GM18526 (cell line): ENCODE data around the gene PDIA5.
A peak's percentile ranks its signal among the peaks of the same experiment; 100 is the strongest.

Experiments
- POLR2A ChIP-seq: IDR thresholded peaks from 3 replicates; pipeline ENCODE4 v1.6.1; 2011; ENCODE audit not compliant: insufficient read length; ENCODE audit errors: extremely low read depth

The PDIA5 gene

DNA sequence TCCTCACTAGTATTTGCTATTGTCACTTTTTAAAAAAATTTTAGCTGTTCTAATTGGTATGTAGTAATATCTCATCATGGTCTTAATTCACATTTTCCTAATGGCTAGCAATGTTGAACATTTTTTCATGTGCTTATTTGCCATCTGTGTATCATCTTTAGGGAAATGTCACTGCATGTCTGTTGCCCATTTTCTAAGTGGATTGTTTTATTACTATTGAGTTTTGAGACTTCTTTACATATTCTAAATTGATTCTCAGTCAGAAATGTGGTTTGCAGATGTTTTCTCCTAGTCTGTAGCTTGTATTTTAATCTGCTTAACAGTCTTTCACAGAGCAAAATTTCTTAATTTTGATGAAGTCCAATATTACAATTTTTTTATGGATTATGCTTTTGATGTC, 101.3 kb downstream of the PDIA5 start:
- TF ChIP-seq POLR2A, result no peak

DNA sequence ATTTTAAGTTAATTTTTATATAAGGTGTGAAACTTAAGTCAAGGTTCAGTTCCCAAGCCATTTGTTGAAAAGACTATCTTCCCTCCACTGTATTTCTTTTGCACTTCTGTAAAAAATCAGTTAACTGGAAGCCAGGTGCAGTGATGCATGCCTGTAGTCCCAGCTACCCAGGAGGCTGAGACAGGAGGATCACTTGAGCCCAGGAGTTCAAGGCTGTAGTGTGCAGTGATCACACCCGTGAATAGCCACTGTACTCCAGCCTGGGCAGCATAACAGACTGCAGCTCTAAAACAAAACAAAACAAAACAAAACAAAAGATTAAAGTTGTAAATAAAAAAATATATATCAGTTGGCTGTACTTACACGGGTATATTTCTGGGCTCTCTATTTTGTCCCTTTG, 101.8 kb downstream of the PDIA5 start:
- no peak for TF ChIP-seq POLR2A

DNA sequence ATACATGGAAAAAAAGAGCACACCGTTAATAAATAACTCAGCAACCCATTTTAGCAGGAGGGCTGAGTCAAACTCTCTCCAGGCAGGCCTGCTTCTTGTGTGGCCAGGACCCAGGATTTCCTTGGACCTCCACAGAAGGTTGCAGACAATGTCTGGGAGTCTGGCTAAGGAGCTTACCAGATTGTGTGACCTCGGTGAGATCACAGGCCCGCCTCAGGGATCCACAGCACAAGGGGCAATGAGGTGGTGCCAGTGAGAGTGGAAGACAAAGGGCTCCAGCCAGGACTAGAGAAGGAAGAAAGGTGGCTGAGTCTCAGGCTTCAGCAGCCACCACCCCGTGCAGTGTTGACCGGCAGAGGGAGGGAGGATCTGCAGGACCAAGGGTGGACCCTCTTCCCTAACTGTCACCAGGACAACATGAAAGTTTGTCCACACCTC, 102.7 kb downstream of the PDIA5 start:
- no peak for TF ChIP-seq POLR2A

DNA sequence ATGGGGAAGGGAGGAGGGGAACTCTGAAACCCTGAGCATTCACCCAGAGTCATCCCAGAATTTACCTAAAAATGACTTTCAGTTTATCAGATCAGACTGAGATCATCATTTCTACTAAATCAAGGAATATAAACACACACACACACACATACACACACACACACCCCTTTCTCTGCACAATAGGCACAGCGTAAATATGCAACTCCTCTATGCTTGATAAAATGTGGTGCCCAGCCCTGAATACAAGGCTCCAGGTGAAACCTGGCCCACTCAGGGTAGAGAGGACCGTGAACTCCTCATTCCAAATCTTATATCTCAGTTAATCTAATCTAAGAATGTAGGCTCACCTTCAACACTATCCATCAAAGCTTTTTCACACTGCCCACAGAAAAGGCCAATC, 103.1 kb downstream of the PDIA5 start:
- TF ChIP-seq POLR2A, result no peak

DNA sequence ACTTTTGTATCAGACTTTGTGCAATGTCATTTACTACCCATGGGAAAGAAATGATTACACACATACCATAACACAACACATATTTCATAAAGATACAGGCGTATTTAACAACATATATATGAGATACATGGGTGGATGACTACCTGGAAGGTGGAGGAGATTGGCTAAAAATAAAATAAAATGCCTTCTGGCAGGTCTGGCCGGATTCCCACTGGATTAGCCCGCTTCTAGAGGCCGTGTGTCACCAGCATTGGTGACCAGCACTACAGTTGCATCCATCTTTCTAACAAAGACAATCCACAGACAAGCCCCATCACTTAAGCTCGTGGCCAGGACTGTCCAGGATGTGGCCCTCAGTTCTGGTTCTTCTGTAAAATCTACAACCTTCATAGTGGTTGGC, 114.0 kb downstream of the PDIA5 start:
- no peak for TF ChIP-seq POLR2A

DNA sequence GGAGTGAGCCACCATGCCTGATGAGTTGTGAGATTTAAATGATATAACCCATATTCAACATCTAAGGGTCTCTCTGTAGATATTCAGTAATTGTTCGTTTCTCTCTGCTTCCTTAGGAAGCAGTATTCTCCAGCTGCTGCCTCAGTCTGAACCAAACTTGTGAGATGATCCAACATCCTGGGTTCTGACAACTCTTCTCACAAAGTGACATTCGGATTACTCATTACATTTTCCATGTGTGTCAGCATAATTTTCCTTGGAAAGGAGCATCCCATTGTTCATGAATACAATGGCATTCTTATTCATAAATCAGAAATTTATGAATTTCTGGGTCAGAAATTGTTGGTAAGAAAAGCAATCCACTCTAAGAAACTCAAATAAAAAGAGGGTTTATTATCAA, 119.9 kb downstream of the PDIA5 start:
- TF ChIP-seq POLR2A, result no peak

DNA sequence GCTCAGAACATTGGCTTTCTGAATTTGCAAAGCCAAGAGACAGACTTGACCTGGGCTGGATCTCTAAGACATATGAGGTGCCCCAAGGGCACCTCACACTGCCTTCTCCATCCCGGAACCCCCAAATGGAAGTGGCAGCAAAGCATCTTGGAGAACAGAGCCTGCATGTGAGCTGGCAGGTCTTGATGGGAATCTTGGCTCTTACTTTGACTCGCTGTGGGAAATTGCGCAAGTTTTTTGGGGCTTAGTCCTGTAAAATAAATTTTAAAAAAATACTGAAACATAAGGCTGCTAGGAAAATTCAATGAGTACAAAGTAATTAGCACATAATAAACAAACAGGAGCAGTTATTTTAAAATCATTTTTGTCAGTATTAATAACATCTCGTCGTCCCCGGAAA, 121.2 kb downstream of the PDIA5 start:
- TF ChIP-seq POLR2A, result no peak

DNA sequence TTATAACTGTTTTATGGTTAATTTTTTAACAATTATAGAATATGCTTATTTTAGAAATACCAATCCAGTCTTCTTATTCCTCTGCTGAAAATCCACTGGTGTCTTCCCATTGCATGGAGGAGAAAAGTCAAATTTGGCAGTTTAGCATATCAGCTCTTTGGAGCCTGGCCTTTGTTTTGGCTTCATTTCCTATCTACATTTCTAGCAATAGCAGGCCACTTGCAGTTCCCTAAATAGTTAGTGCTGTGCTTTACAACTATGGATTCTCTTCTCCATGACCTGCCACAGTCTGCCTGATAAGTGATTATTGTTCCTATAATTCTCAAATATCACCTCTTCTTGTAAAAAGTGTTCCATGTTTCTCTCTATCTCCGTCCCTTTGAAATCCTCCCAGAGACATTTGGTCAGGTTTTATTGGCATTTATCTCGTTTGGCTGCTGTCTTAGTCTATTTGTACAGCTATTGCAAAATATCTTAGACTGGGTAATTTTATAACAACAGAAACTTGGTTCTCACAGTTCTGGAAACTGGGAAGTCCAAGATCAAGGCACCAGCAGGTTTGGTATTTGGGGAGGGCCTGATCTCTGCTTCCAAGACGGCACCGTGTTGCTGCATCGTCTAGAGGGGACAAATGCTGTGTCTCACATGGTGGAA, 126.8 kb downstream of the PDIA5 start:
- TF ChIP-seq POLR2A, result no peak

DNA sequence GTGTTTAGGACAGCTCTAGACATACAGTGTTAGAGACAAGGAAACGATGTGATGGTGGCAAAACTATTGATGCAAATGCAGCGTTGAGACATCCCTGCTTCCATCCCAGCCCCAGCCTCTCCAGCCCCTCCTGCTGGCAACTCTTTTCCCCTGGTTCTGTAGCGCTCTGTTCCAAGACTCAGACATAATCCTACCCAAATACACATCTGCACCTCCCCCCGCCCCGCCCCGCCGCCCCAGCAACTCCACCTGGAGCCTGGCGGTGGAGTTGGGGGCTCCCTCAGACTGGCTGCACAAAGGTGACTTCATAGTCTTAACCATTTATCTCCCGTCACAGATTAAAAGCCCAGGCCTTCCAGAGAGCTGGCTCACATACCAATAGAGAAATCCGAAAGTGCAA, 127.7 kb downstream of the PDIA5 start:
- TF ChIP-seq POLR2A, result no peak

DNA sequence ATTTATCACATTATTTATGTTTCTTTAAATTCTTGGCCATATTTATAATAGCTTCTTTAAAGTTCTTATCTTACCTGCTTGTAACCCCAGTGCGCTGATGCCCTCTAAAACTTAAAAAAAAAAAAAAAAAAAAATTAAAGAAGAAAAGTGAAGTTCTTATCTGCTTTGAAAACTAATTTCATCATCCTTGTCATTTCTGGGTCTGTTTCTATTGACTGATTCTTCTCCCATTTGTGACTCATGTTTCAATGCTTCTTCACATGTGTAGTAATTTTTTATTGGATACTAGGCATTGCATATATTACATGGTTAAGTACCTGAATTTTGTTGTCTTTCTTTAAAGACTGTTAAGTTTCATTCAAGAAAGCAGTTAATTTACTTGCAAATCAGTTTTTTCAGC, 131.5 kb downstream of the PDIA5 start:
- no peak for TF ChIP-seq POLR2A

DNA sequence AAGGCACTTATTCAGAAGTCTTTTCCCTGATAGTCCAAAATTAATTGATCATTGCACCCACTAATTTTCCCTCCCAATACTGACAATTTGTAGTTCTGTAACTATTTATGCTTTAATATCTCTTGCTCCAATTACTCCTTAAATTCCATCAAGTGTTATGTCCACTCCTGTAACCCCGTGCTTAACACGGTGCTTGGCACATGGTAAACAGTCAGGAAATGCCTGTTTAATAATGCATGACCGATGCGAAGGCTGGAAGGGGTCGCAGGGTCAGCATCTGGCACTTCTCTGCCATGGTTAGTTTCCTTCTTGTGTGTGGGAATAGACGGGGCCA, 134.4 kb downstream of the PDIA5 start:
- no peak for TF ChIP-seq POLR2A

DNA sequence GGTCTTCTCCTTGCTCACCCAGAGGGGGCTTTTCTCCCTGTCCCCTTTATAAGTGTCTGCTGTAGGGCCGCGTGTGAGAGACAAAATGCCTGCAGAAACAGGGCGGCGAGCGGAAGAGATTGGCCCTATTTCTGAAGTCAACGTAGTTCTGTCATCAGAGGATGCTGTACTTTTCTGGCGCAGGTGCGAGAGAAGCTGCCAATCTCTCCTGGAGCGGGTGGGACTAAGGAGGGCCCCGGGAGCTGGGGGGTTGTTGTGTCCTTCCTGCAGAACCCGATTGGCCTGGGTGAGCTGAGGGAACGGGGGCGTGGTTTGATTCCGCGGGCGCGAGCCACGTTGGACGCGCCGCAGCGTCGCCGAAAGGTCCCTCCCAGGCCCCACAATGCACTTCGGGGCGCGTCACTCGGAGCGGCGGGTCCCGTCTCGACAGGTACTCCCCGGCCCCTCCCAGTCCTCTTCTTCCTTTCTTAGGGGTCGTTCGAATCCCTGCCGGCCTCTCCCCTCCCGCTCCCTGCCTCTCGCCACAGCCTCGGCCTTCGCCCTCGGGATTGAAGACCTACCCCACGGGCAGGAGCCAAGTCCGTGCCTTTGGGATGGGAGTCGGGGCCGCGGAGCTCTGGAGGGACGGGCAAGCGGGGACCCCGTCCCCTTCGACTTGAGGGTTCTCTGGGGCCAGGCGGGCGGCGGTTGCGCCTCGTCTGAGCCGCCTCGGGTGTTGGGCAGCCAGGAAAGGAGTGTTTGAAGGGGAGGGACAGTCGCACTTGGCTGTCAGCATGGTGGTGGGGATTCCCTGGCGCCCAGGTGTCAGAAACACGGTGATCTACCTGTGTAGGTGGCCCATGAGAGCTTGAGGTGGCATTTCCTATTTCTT, 135.0 kb downstream of the PDIA5 start, which contains the start of gene SEC22A:
SEC22A (plus strand) TSS at position 387 of the 871 bp plus-strand sequence. CDS start 7,275 bp downstream, outside the sequence.
- peak; percentile 77 for TF ChIP-seq POLR2A

DNA sequence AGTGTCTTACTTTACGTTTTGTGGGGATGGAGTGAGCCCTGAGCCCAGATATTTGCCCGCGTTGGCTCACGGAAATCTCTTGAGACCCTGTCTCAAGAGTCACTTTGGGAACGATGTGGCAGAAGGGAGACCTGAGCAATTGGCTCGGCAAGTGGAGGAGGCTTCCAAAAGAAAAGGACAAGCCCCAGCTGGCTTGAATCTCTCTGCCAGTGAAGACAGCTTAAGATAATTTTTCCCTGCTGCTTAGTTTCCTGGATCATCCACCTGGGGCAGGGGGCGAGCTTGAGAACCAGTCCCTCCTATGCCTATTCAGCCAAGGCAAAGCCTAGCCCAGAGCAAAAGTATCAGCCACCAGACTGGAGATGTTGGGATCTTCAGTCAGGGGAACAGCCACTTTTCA, 135.6 kb downstream of the PDIA5 start:
- TF ChIP-seq POLR2A, result no peak
